NAMALWA (cell line): ENCODE data around the gene SPSB3.

Source experiments
- DNase-seq: peaks from one replicate; pipeline ENCODE4 v3.0.0-alpha.2; 2015; ENCODE audit warnings: low spot score

Gene SPSB3

GRCh38 chr16:1775006-1775845 is 7.1 kb downstream of the SPSB3 start:
- no peak for DNase-seq

GRCh38 chr16:1774448-1774780 is 8.0 kb downstream of the SPSB3 start:
- DNase-seq, result no peak

DNA sequence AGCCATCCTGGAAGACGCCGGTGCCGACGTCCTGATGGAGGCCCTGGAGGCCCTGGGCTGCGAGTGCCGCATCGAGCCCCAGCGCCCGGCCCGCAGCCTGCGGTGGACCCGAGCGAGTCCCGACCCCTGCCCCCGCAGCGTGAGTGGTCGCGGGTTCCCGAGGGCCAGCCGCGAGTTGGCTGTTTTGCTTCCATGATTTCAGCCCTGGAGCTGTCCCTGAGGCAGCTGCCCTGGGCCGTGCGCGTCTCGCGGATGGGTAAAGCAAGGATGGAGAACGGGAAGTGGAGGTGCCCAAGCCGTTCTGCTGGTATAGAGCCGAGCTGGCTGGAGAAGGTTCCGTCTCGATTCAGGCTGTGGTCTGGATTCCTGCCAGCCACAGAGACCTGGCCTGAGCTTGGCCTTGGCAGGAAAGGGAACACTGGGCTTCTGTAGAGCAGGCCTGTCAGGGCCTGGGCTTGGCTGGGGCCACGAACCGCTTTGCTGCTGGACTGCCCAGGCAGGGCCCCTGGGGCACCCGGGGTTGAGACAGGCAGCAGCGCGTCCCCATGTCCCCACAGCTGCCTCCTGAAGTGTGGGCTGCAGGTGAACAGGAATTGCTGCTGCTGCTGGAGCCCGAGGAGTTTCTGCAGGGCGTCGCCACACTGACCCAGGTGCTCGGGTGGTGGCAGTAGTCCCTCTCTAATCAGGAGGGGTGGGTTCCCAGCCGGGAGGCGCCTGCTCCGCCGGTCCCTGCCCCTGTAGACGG is 8.5 kb downstream of the SPSB3 start:
- no peak for DNase-seq

GRCh38 chr16:1772908-1773702 is 9.3 kb downstream of the SPSB3 start, which contains the start of gene MRPS34:
TSS of gene MRPS34 (minus strand) at chr16:1773134. CDS start at chr16:1773119, 15 bp downstream.
- DNase-seq, result peak; percentile 89

- peak; percentile 83 for DNase-seq
These were observed 9.9 kb downstream of the SPSB3 start, which contains the start of gene EME2 for GRCh38 chr16:1772362-1772907. TSS of gene EME2 (plus strand) at chr16:1772810. CDS start at chr16:1773228, 418 bp downstream.

DNA sequence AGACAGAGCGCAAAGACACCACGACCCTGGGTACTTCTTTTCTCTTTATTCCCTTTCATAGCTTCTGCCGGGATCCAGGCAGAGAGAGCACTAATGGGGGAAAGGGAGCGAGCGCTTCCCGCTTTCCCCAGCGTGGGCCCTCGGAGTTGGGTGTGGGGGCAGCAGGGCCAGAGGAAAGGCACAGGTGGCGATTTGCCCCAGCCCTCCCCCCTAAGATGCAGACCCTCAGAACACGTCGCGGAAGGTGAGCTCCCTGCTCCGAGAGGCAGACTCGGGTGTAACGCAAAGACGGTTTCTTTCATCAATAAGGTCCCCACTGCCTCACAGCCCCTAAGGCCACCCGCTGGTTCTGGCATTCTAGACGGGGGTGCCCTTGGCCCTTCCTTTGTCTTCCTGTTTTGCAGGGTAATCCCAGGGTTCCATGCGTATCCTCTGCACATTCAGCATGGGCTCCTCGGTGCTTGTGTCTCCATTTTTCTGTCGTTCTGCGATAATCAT is 10.5 kb downstream of the SPSB3 start:
- DNase-seq, result peak; percentile 49

DNA sequence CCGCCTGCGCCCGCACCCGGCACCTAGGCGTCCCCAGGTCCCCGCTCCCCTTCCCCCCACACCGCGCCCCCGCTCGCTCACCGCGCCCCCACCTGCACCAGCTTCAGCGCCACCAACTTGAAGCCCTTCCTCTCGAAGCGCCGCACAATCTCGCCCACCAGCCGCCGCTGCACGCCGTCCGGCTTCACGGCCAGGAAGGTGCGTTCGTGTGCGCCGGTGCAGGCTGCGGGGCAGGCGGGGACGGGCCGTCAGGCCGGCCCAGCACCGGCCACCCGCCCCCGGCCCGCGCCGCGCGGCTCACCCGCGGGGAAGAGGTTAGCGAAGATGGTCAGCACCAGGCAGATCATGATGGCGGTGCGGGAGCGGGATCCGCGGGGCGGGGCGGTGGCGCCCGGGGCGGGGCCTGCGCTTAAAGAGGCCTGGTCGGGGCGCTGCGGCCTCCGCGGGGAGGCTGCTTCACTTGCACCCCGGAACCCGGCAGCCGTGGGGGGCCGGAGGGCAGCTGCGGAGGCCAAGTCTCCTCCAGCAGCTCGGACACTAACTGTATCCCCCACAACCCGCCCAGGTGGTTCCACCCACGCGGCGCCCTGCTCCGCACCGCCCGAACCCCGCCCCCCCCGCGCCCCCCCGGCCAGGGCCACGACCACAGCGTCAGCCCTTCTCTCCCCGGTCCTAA is 11.0 kb downstream of the SPSB3 start, which contains the start of gene NME3:
Gene NME3 (minus strand): TSS at position 356 of the 676 bp plus-strand sequence. CDS start 9 bp downstream, at position 347.
- peak; percentile 69 for DNase-seq

- DNase-seq, result no peak
These were observed 11.8 kb downstream of the SPSB3 start for GRCh38 chr16:1770328-1771187.

GRCh38 chr16:1769402-1770300 is 12.7 kb downstream of the SPSB3 start:
- no peak for DNase-seq

DNA sequence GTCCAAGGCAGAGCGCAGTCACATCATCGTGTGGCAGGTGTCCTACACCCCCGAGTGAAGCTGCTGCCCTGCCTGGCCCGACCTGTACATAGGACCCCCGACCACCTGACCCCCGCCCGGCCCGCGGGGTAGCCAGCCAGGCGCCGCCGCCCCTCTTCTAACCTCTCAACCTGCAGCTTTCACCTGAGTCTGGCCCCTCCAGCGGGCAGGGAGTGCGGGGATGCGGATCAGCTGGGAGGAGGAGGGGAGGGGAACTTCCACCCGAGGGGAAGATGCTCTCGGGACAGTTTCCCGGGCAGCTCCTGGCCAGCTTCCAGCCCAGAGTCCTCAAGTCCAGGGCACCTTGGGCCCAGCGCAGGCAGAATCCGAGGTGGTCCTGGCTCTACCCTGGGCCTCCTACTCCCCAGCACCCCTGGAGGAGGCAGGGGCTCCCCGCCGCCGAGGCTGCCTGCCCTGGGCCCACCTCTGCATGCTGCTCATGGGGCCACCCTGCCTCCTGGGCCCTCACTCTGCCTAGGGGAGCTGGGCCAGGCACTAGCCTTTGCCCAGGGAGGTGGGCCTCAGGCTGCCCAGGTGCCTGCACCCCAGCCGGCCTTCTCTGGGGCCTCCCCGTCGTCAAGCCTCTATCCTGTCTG is 13.5 kb downstream of the SPSB3 start:
- no peak for DNase-seq

DNA sequence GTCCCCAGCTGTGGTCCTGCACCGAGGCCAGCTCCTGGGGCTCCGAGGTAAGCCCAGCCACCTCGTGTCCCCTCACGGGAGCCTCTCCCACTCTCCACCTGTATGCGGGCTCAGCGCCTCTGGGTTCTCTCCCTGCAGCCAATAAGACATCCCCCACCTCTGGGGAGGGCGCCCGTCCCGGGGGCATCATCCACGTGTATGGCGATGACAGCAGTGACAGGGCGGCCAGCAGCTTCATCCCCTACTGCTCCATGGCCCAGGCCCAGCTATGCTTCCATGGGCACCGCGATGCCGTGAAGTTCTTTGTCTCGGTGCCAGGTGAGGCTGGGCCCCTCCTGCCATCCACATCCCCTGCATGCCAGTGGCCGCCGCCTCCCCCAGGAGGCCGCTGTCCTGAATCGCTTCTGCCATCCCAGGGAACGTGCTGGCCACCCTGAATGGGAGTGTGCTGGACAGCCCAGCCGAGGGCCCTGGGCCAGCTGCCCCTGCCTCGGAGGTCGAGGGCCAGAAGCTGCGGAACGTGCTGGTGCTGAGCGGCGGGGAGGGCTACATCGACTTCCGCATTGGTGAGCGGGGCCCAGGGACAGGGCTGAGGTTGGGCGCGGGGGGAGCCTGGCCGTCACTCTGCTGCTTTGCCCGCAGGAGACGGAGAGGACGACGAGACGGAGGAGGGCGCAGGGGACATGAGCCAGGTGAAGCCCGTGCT is 14.2 kb downstream of the SPSB3 start:
- DNase-seq, result no peak

- DNase-seq, result no peak
These were observed 15.0 kb downstream of the SPSB3 start for GRCh38 chr16:1767116-1767994.

GRCh38 chr16:1766701-1767100 is 15.7 kb downstream of the SPSB3 start:
- no peak for DNase-seq

DNA sequence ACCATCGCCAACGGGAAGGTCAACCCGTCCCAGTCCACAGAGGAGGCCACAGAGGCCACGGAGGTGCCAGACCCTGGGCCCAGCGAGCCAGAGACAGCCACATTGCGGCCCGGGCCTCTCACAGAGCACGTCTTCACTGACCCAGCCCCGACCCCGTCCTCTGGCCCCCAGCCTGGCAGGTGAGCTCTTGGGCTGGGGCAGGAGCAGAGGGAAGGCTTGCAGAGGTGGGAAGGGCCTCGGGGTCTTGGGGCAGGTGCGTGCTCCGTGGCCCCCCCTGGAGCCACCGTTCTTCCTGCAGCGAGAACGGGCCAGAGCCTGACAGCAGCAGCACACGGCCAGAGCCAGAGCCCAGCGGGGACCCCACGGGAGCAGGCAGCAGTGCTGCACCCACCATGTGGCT is 16.1 kb downstream of the SPSB3 start:
- no peak for DNase-seq

GRCh38 chr16:1765826-1766225 is 16.5 kb downstream of the SPSB3 start:
- no peak for DNase-seq

DNA sequence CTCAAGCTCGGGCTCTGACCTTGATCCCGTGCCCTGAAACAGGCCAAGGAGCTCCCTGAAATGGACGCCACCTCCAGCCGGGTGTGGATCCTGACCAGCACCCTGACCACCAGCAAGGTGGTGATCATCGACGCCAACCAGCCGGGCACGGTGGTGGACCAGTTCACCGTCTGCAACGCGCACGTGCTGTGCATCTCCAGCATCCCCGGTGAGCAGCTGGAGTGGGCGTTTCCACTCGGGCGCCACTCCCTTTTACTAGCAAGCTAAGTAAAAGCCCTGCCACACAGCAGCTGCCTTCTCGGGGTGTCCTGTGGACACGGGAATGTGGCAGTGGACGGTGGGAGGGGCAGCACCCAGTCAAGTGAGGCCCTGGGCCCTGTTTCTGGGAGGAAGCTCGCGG is 17.4 kb downstream of the SPSB3 start:
- no peak for DNase-seq
